Erythroblast (primary cell): Measurements from ENCODE around the gene ANKRD29.
A peak's percentile ranks its signal among the peaks of the same experiment; 100 is the strongest.
"Not testable (repeated sequence)": the region's sequence is repeated elsewhere in the genome, so short reads cannot be mapped to it uniquely, and the experiment has no call there.

ENCODE experiments used
- DNase-seq, 2 experiments: peaks; one replicate each; lab custom pipeline; 2025; lab: John Stamatoyannopoulos, UW
- GATA1 ChIP-seq: IDR thresholded peaks from 2 replicates; pipeline ENCODE4 v1.6.1; 2011; ENCODE audit warnings: low read depth, mild to moderate bottlenecking, control low read depth, low read length, moderate library complexity
- POLR2A ChIP-seq: IDR thresholded peaks from 2 replicates; pipeline ENCODE4 v1.6.1; 2011; ENCODE audit warnings: mild to moderate bottlenecking, low read length

The ANKRD29 gene

GRCh38 chr18:23569299-23570063, 93.2 kb downstream of the ANKRD29 start:
- no peak for DNase-seq
- TF ChIP-seq GATA1 (no peak), POLR2A (no peak)

GRCh38 chr18:23568281-23569138, 94.2 kb downstream of the ANKRD29 start:
- DNase-seq: peak in 1 of 2 experiments; percentile 34
- TF ChIP-seq GATA1 (no peak), POLR2A (no peak)

GRCh38 chr18:23567671-23568070, 95.0 kb downstream of the ANKRD29 start:
- DNase-seq: no peak
- TF ChIP-seq GATA1 (no peak), POLR2A (no peak)

GRCh38 chr18:23565916-23566547, 96.7 kb downstream of the ANKRD29 start:
- DNase-seq: no peak
- TF ChIP-seq GATA1 (no peak), POLR2A (no peak)

GRCh38 chr18:23563377-23564043, 99.2 kb downstream of the ANKRD29 start:
- TF ChIP-seq POLR2A (no peak), GATA1 (no peak)
- no peak for DNase-seq

- no peak for TF ChIP-seq POLR2A
These were observed 102.5 kb downstream of the ANKRD29 start for GRCh38 chr18:23560186-23560585.

GRCh38 chr18:23557511-23557910, 105.2 kb downstream of the ANKRD29 start:
- not testable (repeated sequence) for DNase-seq

More at GRCh38 chr18:23560186-23560585, 102.5 kb downstream of the ANKRD29 start:
- no peak for DNase-seq

GRCh38 chr18:23556145-23556780, 106.4 kb downstream of the ANKRD29 start:
- TF ChIP-seq GATA1: no peak
- no peak for DNase-seq

GRCh38 chr18:23553887-23554286, 108.8 kb downstream of the ANKRD29 start:
- TF ChIP-seq GATA1: no peak
- TF ChIP-seq POLR2A: no peak
- no peak for DNase-seq

GRCh38 chr18:23552505-23552904, 110.2 kb downstream of the ANKRD29 start:
- TF ChIP-seq POLR2A (no peak), GATA1 (no peak)
- DNase-seq: no peak

GRCh38 chr18:23551978-23552377, 110.7 kb downstream of the ANKRD29 start:
- TF ChIP-seq GATA1: no peak
- TF ChIP-seq POLR2A: no peak
- no peak for DNase-seq

GRCh38 chr18:23550898-23551297, 111.8 kb downstream of the ANKRD29 start:
- DNase-seq: no peak
- TF ChIP-seq GATA1 (no peak), POLR2A (no peak)
